ENCODE results near the gene DPH5. TPM values are rescaled to one million over a fixed set of nuclear protein-coding genes. Genes with fewer than 3 reads are reported as not detected.

The DPH5 gene
- total RNA-seq, 2 donors from 2014 or later, result 20.1 to 32.4 TPM

DNA sequence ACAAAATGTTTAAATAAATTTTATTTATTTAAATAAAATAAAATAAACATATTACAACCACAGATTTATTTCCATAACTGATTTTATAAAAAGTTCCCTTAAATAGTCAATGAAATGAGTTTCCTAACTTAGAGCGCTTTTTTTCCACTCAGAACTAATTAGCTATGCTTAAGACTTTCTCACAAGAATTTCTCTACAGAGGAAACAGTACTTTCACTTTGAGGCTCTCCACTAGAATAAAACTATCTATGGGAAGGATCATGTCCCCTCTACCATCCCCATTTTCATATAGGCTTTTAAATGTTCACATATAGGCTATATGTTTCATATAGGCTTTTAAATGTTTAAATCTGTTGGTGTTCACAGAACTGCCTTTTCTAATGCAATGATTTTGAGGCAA lies 40.0 kb upstream of the DPH5 start:
- TF ChIP-seq, protein P1, sequence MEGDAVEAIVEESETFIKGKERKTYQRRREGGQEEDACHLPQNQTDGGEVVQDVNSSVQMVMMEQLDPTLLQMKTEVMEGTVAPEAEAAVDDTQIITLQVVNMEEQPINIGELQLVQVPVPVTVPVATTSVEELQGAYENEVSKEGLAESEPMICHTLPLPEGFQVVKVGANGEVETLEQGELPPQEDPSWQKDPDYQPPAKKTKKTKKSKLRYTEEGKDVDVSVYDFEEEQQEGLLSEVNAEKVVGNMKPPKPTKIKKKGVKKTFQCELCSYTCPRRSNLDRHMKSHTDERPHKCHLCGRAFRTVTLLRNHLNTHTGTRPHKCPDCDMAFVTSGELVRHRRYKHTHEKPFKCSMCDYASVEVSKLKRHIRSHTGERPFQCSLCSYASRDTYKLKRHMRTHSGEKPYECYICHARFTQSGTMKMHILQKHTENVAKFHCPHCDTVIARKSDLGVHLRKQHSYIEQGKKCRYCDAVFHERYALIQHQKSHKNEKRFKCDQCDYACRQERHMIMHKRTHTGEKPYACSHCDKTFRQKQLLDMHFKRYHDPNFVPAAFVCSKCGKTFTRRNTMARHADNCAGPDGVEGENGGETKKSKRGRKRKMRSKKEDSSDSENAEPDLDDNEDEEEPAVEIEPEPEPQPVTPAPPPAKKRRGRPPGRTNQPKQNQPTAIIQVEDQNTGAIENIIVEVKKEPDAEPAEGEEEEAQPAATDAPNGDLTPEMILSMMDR (IDR thresholded peaks at IDR 0.05), result no peak
- intact Hi-C loops (cut with DNase I), result no loop called here
- Histone ChIP-seq H3K9ac (ENCODE audit: low read depth in 2 of 2, low read length in 2 of 2) (no peak overlapping the region), H3K27ac (no peak overlapping the region), H3K9me3 (no peaks in the 10 kb centered on the region), H3K4me1 (no peaks in the 10 kb centered on the region), H3K4me3 (no peak overlapping the region), H3K36me3 (no peaks in the 10 kb centered on the region), H3K27me3 (no peaks in the 10 kb centered on the region)
- DNase-seq, result no peak

DNA sequence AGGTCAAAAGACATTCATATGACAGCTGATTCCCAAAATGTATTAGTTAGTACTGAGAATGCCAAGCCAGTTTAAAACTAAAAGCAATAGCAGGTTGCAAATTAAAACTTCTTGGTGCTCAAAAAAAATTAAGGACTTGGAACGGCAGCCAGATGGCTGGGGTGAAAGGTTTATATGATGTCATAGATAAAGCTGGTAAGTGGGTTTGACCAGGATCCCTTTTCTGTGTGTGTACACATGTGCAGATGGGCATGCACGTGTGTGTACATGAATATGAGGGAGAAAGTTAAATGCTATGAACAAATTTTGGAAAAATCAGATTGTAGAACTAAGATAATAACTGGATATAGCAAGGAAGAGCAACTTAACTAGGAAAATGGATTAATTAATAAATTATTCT lies 39.1 kb upstream of the DPH5 start:
- Histone ChIP-seq H3K27me3 (no peaks in the 10 kb centered on the region), H3K9me3 (no peaks in the 10 kb centered on the region), H3K4me3 (no peak overlapping the region), H3K36me3 (no peaks in the 10 kb centered on the region), H3K9ac (ENCODE audit: low read depth in 2 of 2, low read length in 2 of 2) (no peak overlapping the region), H3K4me1 (no peaks in the 10 kb centered on the region), H3K27ac (no peak overlapping the region)
- TF ChIP-seq, protein P1 (IDR thresholded peaks at IDR 0.05), result no peak
- intact Hi-C loops (cut with DNase I), result no loop called here
- DNase-seq, result no peak

DNA sequence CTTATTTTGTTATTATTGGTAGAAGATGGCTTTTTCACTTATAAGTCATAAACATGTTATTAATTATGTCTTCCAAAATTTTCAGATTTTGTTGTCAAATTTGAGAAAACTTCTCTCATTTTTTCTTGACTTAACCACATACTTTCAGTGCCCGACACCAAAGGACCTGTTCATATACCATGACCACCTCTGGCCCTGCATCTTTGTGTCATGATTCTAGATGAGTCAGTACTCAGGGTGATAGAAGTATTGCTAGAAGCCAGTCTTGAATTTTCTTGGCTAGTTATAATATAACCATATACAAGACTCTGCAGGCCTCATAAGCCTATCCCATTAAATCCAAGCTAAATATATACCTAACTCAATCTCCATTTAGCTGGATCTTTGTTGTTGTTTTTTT lies 35.4 kb upstream of the DPH5 start:
- H3K4me3 ChIP-seq, result no peak overlapping the region
- intact Hi-C loops (cut with DNase I), result no loop called here
- no peaks in the 10 kb centered on the region for H3K9me3 ChIP-seq
- no peak overlapping the region for H3K9ac ChIP-seq (ENCODE audit: low read depth in 2 of 2, low read length in 2 of 2)
- no peaks in the 10 kb centered on the region for H3K36me3 ChIP-seq
- TF ChIP-seq, protein P1 (IDR thresholded peaks at IDR 0.05), result no peak
- H3K27ac ChIP-seq, result no peak overlapping the region
- no peak for DNase-seq
- H3K4me1 ChIP-seq, result no peaks in the 10 kb centered on the region
- no peaks in the 10 kb centered on the region for H3K27me3 ChIP-seq

DNA sequence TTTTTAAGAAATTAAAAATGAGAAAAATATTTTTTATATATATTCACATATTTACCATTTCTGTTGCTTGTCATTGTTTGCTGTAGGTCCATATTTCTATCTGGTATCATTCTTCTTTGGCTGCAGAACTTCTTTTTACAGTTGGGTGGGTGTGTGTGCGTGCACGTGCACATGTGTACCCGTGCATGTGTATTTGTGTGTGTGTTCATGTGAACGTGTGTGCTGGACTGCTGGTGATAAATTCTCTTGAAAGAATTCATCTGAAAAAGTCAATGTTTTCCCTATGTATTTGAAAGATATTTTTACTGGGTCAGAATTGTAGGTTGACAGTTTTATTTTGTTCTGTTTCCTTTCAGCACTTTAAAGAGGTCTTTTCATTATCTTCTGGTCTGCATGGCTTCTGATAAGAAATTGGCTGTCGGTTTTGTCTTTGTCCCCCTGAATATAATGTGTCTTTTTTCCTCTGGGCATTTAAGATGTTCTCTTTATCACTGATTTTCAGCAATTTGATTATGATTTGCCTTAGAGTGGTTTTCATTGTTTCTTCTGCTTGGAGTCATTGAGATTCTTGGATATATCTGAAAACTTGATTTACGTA lies 34.5 kb upstream of the DPH5 start:
- Histone ChIP-seq H3K9ac (ENCODE audit: low read depth in 2 of 2, low read length in 2 of 2) (no peak overlapping the region), H3K36me3 (no peaks in the 10 kb centered on the region), H3K4me3 (no peak overlapping the region), H3K27me3 (no peaks in the 10 kb centered on the region), H3K27ac (no peak overlapping the region), H3K4me1 (no peaks in the 10 kb centered on the region), H3K9me3 (no peaks in the 10 kb centered on the region)
- TF ChIP-seq, protein P1 (IDR thresholded peaks at IDR 0.05), result no peak
- no peak for DNase-seq
- intact Hi-C loops (cut with DNase I), result no loop called here

DNA sequence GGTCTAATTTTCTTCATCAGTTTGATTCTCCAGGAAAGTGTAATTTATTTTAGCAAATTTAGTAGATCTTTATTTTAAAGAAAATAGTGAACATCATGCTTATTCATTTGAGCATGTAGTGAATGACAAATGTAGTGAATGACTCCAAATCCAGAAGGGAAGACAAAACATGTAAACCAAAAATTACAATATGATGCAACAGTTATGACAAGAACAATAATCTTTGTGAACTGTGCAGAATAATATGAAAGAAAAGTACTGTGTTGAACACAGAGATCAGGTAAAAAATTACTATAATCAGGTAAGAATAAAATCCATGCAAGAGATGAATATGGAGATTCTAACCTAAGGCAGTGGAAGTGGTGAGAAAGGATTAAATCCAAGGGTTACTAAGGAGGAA lies 30.0 kb upstream of the DPH5 start:
- Histone ChIP-seq H3K27ac (no peak overlapping the region), H3K9ac (ENCODE audit: low read depth in 2 of 2, low read length in 2 of 2) (no peak overlapping the region), H3K4me1 (no peaks in the 10 kb centered on the region), H3K36me3 (no peaks in the 10 kb centered on the region), H3K4me3 (no peak overlapping the region), H3K27me3 (no peaks in the 10 kb centered on the region), H3K9me3 (no peaks in the 10 kb centered on the region)
- TF ChIP-seq, protein P1 (IDR thresholded peaks at IDR 0.05), result no peak
- intact Hi-C loops (cut with DNase I), result no loop called here
- no peak for DNase-seq

All from colonic mucosa (tissue), 4 donors.